HepG2 (cell line): ENCODE results near the gene CLIC1. TPM values are rescaled to one million over a fixed set of nuclear protein-coding genes. Genes with fewer than 3 reads are reported as not detected.

Source experiments
- ARID4A ChIP-seq: sonication (generic); formaldehyde crosslinking; IDR thresholded peaks from 2 replicates; pipeline ENCODE4 v1.5.0; 2020; ENCODE audit warnings: mild to moderate bottlenecking, missing genetic modification reagents, borderline replicate concordance
- BHLHE40 ChIP-seq: IDR thresholded peaks from 2 replicates; pipeline ENCODE4 v1.6.1; 2011; ENCODE audit warnings: low read length, improper control_type of control experiment
- CHD4 ChIP-seq: fragments of 200-600 bp; sonication (generic); IDR thresholded peaks from 2 replicates; pipeline ENCODE4 v1.7.0; 2017; ENCODE audit warnings: mild to moderate bottlenecking, low read length, borderline replicate concordance
- MBD4 ChIP-seq: IDR thresholded peaks from 2 replicates; pipeline ENCODE4 v1.6.1; 2012; ENCODE audit warnings: low read length, inconsistent platforms, borderline replicate concordance
- NCOA1 ChIP-seq: sonication (generic); formaldehyde crosslinking; IDR thresholded peaks from 2 replicates; pipeline ENCODE4 v1.9.0; 2021; ENCODE audit warnings: missing genetic modification reagents
- SIN3A ChIP-seq: IDR thresholded peaks from 2 replicates; pipeline ENCODE4 v1.6.1; 2011; ENCODE audit warnings: low read depth, mild to moderate bottlenecking, control low read depth, low read length, borderline replicate concordance
- SP140L ChIP-seq: sonication (generic); formaldehyde crosslinking; IDR thresholded peaks from 2 replicates; pipeline ENCODE4 v1.4.0; 2020; ENCODE audit warnings: missing genetic modification reagents, borderline replicate concordance
- ZBTB33 ChIP-seq: sonication (generic); formaldehyde crosslinking; IDR thresholded peaks from 2 replicates; pipeline ENCODE4 v1.4.0; 2020; ENCODE audit warnings: missing genetic modification reagents
- ZFY ChIP-seq: sonication (generic); formaldehyde crosslinking; IDR thresholded peaks from 2 replicates; pipeline ENCODE4 v1.4.0; 2020; ENCODE audit warnings: missing genetic modification reagents
- ZNF30 ChIP-seq: sonication (generic); formaldehyde crosslinking; IDR thresholded peaks from 2 replicates; pipeline ENCODE4 v1.5.0; 2020; ENCODE audit warnings: mild to moderate bottlenecking, missing genetic modification reagents
- polyA plus RNA-seq, 8 experiments: library from polyadenylated mRNA; depleted of rRNA in 3 of 8; stranded (reverse) in 7 of 8; unstranded in 1 of 8; fragments of >200 nt; fragmentation: Illumina TruSeq in 4 of 8; extraction: Trizol in 4 of 8; gene quantifications; 2 replicates each; pipeline versions ENCODE4 v1.2.1 to v1.2.3, GENCODE V29; 2011 to 2016; ENCODE audit warnings: low read depth in 4 of 8, missing spikeins in 1 of 8, mixed read lengths in 1 of 8; ENCODE audit not compliant: insufficient read depth in 1 of 8
- total RNA-seq, 5 experiments: library from RNA; depleted of rRNA; stranded (reverse); fragments of >200 nt; fragmentation: Illumina TruSeq; extraction: Trizol; gene quantifications; 2 replicates each; pipeline ENCODE4 v1.2.3, GENCODE V29; 2016; ENCODE audit warnings: low read depth in 1 of 5
- TF ChIP-seq, protein P1 (sequence below): sonication (generic); formaldehyde crosslinking; IDR thresholded peaks from one replicate; pipeline ENCODE4 v1.5.1; 2020; ENCODE audit warnings: mild to moderate bottlenecking, missing genetic modification reagents; ENCODE audit errors: not compliant biosample characterization
- TF ChIP-seq, protein P2 (sequence below): sonication (generic); formaldehyde crosslinking; IDR thresholded peaks from 2 replicates; pipeline ENCODE4 v1.9.0; 2022; ENCODE audit warnings: low read depth, missing genetic modification reagents

The CLIC1 gene
- total and polyA plus RNA-seq, 2 of the 13 experiments (the other 11 are each of a cell fraction or from before 2014, with no cell fraction given), result 602 to 891 TPM

DNA sequence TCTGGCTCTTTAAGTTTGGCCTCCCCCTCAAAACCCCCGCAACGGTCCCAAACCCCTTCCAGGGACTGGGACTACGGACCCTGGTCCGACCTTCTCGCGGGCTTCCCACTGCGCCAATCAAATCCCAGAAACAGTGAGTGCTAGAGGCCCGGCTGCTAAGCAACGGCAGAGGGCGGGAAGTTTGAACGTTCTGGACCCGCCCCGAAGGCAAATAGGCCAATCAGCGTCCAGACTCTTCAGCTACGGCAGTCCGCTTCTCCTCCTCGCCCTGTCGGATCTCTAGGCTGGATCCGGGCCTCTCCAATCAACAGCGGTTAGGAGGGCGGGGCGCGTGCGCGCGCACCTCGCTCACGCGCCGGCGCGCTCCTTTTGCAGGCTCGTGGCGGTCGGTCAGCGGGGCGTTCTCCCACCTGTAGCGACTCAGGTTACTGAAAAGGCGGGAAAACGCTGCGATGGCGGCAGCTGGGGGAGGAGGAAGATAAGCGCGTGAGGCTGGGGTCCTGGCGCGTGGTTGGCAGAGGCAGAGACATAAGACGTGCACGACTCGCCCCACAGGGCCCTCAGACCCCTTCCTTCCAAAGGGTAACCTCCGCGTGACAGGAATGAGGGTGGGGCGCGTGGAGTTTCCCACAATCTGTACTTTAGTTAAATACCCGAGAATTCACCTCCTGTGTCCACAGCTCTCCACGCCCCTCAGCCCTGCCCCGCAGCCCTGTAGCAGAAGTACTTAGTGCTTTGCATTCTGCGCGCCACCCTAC is 3.5 kb upstream of the CLIC1 start, which contains the start of gene MSH5 (continued):
- TF ChIP-seq, protein P1, sequence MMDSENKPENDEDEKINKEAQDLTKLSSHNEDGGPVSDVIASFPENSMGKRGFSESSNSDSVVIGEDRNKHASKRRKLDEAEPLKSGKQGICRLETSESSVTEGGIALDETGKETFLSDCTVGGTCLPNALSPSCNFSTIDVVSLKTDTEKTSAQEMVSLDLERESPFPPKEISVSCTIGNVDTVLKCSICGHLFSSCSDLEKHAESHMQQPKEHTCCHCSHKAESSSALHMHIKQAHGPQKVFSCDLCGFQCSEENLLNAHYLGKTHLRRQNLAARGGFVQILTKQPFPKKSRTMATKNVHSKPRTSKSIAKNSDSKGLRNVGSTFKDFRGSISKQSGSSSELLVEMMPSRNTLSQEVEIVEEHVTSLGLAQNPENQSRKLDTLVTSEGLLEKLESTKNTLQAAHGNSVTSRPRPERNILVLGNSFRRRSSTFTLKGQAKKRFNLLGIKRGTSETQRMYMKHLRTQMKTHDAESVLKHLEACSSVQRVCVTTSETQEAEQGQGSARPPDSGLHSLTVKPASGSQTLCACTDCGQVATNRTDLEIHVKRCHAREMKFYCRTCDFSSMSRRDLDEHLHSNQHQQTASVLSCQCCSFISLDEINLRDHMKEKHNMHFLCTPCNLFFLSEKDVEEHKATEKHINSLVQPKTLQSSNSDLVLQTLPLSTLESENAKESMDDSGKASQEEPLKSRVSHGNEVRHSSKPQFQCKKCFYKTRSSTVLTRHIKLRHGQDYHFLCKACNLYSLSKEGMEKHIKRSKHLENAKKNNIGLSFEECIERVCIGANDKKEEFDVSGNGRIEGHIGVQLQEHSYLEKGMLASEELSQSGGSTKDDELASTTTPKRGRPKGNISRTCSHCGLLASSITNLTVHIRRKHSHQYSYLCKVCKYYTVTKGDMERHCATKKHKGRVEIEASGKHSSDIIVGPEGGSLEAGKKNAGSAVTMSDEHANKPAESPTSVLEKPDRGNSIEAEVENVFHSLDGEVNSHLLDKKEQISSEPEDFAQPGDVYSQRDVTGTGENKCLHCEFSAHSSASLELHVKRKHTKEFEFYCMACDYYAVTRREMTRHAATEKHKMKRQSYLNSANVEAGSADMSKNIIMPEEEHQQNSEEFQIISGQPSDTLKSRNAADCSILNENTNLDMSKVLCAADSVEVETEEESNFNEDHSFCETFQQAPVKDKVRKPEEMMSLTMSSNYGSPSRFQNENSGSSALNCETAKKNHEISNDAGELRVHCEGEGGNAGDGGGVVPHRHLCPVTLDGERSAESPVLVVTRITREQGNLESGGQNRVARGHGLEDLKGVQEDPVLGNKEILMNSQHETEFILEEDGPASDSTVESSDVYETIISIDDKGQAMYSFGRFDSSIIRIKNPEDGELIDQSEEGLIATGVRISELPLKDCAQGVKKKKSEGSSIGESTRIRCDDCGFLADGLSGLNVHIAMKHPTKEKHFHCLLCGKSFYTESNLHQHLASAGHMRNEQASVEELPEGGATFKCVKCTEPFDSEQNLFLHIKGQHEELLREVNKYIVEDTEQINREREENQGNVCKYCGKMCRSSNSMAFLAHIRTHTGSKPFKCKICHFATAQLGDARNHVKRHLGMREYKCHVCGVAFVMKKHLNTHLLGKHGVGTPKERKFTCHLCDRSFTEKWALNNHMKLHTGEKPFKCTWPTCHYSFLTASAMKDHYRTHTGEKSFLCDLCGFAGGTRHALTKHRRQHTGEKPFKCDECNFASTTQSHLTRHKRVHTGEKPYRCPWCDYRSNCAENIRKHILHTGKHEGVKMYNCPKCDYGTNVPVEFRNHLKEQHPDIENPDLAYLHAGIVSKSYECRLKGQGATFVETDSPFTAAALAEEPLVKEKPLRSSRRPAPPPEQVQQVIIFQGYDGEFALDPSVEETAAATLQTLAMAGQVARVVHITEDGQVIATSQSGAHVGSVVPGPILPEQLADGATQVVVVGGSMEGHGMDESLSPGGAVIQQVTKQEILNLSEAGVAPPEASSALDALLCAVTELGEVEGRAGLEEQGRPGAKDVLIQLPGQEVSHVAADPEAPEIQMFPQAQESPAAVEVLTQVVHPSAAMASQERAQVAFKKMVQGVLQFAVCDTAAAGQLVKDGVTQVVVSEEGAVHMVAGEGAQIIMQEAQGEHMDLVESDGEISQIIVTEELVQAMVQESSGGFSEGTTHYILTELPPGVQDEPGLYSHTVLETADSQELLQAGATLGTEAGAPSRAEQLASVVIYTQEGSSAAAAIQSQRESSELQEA (CRISPR knock-in tag), result peak; percentile 95
- TF ChIP-seq NCOA1 (CRISPR knock-in tag) (peak; percentile 98), ARID4A (CRISPR knock-in tag) (peak; percentile 94), ZBTB33 (CRISPR knock-in tag) (peak; percentile 51), SIN3A (peak; percentile 92; the same call in 1 of the 2 replicates), MBD4 (no peak), SP140L (CRISPR knock-in tag) (no peak), ZNF30 (CRISPR knock-in tag) (peak; percentile 99), BHLHE40 (peak; percentile 86), CHD4 (no peak), ZFY (CRISPR knock-in tag) (peak; percentile 73)
- TF ChIP-seq, protein P2, sequence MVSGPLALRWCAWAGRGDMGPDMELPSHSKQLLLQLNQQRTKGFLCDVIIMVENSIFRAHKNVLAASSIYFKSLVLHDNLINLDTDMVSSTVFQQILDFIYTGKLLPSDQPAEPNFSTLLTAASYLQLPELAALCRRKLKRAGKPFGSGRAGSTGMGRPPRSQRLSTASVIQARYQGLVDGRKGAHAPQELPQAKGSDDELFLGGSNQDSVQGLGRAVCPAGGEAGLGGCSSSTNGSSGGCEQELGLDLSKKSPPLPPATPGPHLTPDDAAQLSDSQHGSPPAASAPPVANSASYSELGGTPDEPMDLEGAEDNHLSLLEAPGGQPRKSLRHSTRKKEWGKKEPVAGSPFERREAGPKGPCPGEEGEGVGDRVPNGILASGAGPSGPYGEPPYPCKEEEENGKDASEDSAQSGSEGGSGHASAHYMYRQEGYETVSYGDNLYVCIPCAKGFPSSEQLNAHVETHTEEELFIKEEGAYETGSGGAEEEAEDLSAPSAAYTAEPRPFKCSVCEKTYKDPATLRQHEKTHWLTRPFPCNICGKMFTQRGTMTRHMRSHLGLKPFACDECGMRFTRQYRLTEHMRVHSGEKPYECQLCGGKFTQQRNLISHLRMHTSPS (CRISPR knock-in tag), result peak; percentile 58
